ENCODE measurements around the gene DBP. TPM values are rescaled to one million over a fixed set of nuclear protein-coding genes. Genes with fewer than 3 reads are reported as not detected.

Gene DBP
- total and polyA plus RNA-seq, 2 experiments from 2014 or later, result 5.7 to 6.3 TPM

- H4K20me1 ChIP-seq (replicated peaks; ENCODE audit: insufficient read depth), result no peaks in the 10 kb centered on the region
- H2AFZ ChIP-seq, result no peak overlapping the region
- H3K27ac Mint-ChIP-seq, result no peak overlapping the region
- H3K9me3 Mint-ChIP-seq, result peaks cover 9% of the 10 kb centered on the region; the same call in 2 of the 3 replicates
- no peak overlapping the region for H3K4me3 Mint-ChIP-seq
- no peak overlapping the region for H3K4me3 ChIP-seq
- peaks cover 13% of the 10 kb centered on the region for H3K4me1 Mint-ChIP-seq
- no peak for TF ChIP-seq ZNF331 (CRISPR knock-in tag; IDR thresholded peaks at IDR 0.05; ENCODE audit: low read depth)
- TF ChIP-seq EZH2phosphoT487 (IDR thresholded peaks at IDR 0.05; ENCODE audit: unreplicated experiment), result no peak
- TF ChIP-seq ETS1 (IDR thresholded peaks at IDR 0.05), result no peak
- no peak for TF ChIP-seq JUNB (IDR thresholded peaks at IDR 0.05; ENCODE audit: unreplicated experiment)
- no peak for TF ChIP-seq ZNF462 (CRISPR knock-in tag; IDR thresholded peaks at IDR 0.05)
- no peak for TF ChIP-seq EZH2 (IDR thresholded peaks at IDR 0.05; ENCODE audit: low read depth, unreplicated experiment)
- no peaks in the 10 kb centered on the region for H3K27me3 ChIP-seq (ENCODE audit: insufficient read depth)
- H3K27ac ChIP-seq (ENCODE audit: low read depth), result no peak overlapping the region
- no peaks in the 10 kb centered on the region for H3K9me2 ChIP-seq (ENCODE audit: insufficient read depth)
- ATAC-seq (no peak), DNase-seq (ENCODE audit: low spot score) (no peak)
- H3K4me1 ChIP-seq (ENCODE audit: insufficient read depth), result peaks cover 6% of the 10 kb centered on the region
- H3K79me2 ChIP-seq (replicated peaks; ENCODE audit: insufficient read depth), result no peaks in the 10 kb centered on the region
- H3K27me3 Mint-ChIP-seq (ENCODE audit: insufficient read depth, low read depth, poor library complexity), result peaks cover 6% of the 10 kb centered on the region
- H3K36me3 Mint-ChIP-seq (ENCODE audit: low read depth), result no peaks in the 10 kb centered on the region; the same call in 2 of the 3 replicates
- no peak overlapping the region for H3K4me2 ChIP-seq
- H3K36me3 ChIP-seq (ENCODE audit: insufficient read depth), result no peaks in the 10 kb centered on the region
- no peaks in the 10 kb centered on the region for H3F3A ChIP-seq (replicated peaks; ENCODE audit: low read depth)
Observed at GRCh38 chr19:48668761-48669160, 31.6 kb upstream of the DBP start.

Data from GM23338 (cell line).